CD4-positive, alpha-beta T cell treated with Interleukin-6 at 100 ng/mL for 8 hours (primary cell): ENCODE data around the gene PROSER2.
"Not testable (repeated sequence)": the region's sequence is repeated elsewhere in the genome, so short reads cannot be mapped to it uniquely, and the experiment has no call there.

ENCODE experiments used
- DNase-seq: peaks from one replicate; pipeline ENCODE4 v3.0.0-alpha.2; 2020; ENCODE audit warnings: mixed read lengths, low spot score

Gene PROSER2

DNA sequence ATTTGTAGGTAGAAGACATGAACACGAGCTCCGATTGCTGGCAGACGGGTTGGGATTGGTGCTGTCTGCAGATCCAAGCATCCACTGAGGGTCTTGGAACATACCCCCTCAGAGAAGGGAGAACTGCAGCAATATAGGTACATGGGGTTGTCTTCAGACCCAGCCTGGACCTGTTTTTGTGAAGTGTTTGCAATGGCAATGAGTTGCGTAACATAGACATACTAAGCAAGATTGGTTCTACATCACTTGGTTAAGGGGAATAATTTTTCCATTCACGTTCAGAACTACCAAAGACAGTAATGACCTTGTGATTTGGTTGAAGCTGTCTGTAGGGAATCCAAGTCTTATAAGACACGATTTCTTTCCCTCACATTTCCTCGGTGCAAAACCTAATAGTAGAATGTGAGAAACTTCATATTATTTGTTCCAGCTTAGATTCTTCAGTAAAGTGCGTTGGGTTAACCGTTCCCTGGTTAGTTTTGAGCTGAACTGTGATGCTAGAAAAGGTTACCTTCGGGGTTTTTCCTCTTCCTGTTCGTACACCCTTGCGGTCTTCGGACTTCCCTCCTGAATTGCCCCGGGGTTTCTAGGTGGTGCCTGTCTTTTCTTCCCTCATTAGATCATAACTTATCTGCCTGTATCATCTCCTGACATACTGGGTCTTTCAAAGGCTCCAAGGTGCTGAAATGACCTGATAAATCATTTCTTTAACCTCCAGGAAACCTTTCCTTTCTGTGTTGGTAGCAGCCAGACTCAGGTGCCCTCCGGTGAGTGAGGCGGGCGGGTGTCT lies 14.4 kb downstream of the PROSER2 start:
- no peak for DNase-seq

DNA sequence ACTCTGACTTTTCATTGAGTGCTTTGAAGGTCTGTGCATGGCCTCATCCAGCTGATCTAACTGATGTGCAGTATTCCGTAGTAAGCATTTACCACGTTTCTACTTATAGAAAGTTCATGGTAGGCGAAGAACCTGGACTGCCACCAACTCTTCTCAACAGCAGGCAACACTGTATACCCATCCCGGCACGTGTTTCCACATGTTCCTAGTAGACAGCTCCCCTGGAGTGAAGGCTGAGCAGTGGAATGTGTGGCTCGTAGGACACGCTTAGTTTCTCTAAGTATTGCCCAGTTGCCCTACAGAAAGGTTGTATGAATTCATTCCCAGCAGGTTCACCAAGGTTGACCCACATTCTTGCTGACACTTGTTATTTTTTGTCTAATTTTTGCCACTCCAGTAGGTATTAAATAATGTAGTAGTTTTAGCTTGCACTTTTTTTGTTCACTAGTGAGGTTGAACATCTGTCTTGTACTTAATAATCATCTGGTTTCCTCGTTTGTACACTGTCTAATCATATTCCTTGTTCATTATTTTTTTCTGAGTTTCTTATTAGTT lies 15.2 kb downstream of the PROSER2 start:
- DNase-seq, result no peak

DNA sequence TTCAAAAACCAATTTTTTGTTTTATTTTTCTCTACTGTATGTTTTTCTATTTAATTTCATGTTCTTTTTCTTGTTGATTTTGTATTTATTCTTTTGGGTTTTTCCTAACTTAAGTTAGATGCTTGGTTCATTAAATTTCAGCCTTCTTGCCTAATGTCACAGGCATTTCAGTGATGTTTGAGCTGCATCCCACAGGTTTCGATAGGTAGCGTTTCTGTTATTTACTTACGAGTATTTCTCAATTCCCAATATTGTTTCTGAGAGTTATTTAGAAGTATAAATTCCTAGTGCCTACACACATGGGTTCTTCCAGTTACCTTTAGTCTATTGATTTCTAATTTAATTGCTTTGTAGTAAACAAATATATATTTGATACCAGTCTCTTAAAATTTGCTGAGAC lies 18.2 kb downstream of the PROSER2 start:
- no peak for DNase-seq

DNA sequence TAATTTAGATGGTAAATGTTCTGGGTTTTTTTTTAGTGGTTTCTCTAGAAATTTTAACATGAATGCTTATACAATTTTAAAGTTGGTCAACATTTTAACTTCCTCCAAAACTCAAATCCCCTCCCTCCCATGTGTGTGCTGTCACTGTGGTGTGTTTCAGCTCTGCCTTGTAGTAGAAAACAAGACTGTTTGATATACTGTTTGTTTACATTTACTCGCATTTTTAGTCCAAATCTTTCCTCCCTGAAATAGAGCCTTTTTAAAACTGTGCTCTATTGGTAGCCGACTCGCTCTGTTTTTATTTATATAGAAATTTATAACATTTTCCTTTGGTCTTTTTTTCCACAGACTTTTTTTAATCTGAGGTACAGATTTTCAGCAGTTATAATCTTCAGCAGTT lies 19.3 kb downstream of the PROSER2 start:
- DNase-seq, result no peak

DNA sequence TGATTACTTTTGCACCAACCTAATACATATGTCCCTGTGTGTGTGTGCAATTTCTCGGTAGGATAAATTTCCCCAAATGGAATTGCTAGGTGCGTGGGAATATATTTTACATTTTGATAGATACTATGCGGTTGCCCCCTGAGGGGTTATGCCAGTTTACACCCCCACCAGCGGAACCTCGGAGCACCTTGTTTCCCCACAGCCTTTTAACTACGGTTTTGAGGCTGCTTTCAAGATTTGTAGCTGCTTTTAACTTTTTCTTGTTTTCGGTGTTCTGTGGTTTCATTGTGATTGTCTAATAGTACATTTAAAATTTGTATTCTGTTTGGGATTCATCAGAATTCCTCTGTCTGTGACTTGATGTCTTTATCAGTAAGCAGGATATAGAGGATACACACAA lies 22.0 kb downstream of the PROSER2 start:
- no peak for DNase-seq

DNA sequence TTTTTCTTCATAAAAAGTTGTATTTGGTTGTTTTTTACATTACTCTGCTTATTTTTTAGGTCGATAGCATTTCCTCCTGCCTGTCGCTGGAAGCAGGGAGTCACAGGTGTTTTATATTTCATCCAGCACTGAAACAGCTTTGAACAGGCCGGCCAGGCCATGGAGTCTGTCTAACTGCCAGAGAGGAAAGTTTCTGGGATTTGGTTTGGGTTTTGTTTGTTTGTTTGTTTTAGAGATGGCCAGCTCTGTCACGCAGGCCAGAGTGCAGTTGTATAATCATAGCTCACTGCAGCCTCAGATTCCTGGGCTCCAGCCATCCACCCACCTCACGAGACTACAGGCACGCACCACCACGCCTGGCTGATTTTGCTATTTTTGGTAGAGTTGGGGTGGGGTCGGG lies 23.4 kb downstream of the PROSER2 start:
- DNase-seq, result no peak

DNA sequence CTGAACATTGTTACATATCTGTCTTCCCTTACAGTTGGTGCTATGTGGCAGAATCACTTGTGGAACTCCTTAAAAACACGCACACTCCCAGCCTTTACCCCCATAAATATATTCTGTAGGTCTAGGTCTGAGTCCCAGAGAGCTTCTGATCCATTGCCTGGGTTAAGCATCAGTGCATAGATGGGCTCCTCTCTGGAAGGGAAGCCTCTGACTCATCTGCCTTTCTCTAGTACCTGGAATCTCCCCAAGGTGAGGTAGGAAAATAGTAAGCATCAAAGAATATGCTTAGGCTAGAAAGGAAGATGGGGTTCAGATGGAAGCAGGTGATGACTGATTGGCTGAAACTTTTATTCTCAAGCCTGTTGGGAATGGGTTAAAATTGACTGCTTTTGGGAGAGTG lies 26.1 kb downstream of the PROSER2 start:
- DNase-seq, result no peak

DNA sequence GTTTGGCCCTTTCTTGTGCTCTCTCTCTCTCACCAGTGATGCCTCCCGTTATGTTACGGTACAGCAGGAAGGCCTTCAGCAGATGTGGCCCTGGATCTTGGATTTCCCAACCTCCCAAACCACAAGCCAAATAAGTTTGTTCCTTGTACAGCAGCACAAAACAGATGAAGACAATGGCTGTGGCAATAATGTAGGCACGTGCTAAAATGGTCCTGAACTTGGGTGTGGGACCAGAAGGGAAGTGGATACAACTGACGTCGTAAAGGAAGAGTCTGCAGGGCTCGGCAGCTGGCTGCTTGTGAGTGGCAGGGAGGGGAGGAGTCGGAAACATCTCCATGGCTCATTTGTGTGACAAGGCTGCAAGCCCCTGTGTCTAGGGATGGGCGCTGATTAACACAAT lies 26.8 kb downstream of the PROSER2 start:
- no peak for DNase-seq

DNA sequence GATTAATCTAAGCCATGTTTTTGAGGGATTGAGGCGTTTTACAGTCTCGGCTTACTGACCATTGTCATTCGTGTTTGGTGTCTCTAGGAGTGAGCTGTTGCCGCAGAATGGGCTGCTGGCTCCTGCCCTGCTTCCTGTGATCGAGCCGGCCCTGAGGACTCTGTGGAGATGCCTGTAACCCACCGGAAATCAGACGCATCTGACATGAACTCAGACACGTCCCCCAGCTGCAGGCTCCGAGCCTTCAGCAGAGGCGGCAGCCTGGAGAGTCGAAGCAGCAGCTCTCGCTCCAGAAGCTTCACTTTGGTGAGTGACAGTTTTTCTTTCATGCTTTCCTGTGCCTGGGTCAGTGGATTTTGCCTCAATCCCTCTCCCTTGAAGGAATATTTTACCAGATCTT lies 28.8 kb downstream of the PROSER2 start:
- no peak for DNase-seq

DNA sequence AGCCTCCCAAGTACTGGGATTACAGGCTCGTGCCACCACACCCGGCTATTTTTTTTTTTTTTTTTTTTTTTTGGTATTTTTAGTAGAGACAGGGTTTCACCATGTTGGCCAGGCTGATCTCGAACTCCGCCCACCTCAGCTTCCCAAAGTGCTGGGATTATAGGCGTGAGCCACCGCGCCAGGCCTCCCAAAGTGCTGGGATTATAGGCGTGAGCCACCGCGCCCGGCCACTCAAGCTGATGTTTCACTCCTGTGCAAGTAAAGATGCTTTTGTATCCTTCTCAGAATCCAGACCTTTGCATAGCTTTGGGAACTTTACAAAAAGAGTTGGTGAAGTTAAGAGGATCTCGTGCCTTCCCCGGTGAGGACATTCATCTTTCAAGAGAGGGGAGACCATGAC lies 29.5 kb downstream of the PROSER2 start:
- DNase-seq, result not testable (repeated sequence)

DNA sequence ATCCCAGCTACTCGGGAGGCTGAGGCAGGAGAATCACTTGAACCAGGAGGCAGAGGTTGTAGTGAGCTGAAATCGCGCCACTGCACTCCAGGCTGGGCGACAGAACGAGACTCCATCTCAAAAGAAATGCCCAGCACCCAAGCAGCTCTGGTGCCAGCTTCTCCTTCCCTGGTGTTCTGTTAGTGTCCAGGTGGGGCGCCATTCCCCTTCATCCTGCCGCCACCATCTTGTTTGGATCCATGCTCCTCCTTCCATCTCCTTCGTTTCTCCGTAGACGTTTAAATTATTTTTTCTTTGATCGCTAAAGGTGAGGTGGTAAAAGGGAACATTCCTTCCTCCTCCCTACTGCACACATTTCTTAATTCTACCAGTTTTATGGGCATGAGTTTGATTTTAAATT lies 30.3 kb downstream of the PROSER2 start:
- no peak for DNase-seq

DNA sequence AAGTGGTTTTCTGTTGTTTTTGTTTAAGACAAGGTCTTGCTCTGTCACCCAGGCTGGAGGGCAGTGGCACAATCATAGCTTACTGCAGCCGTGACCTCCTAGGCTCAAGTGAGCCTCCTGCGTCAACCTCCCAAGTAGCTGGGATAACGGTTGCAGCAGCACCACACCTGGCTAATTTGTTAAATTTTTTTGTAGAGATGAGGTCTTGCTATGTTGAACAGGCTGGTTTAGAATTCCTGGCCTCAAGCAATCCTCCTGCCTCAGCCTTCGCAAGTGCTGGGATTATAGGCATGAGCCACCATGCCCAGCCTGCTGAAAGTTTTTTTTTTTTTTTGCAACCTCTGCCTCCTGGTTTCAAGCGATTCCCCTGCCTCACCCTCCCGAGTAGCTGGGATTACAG lies 31.1 kb downstream of the PROSER2 start:
- no peak for DNase-seq

DNA sequence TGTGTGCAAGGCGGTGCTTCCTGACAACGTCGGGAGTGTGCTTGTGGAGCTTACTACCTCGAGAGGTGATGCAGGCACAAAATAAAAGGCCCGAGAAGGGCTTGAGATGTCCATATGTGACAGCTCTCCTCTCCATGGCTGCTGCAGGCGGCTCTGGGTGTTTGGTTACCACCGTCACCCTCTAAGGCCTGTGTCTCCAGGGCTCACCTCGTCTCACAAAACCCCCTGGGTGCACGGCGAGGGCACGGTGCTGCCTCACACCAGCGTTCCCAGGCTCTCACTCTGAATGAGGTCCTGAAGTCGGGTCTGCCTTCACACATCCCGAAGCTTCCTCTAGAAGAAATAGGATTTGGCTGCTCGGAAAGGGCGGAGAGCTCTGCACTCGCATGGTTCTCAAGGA lies 32.9 kb downstream of the PROSER2 start:
- no peak for DNase-seq

DNA sequence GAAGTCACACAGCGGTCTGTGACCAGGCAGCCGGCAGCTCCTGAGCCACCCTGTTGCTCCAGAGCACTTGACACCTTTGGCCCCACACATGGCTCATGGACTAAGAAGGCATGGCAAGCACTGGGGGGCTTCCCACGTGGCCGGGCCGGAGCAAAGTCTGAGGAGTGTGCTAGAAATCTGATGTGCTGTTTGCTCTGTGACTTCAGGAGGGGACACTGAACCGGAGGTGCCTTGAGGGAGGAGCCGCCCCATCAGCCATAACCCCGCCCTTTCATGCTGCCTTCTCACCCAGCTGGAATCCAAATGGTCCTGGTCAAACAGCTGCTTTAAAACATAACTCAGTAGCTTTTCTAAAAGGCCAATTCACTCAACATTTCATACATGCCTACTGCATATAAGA lies 33.5 kb downstream of the PROSER2 start:
- DNase-seq, result no peak

DNA sequence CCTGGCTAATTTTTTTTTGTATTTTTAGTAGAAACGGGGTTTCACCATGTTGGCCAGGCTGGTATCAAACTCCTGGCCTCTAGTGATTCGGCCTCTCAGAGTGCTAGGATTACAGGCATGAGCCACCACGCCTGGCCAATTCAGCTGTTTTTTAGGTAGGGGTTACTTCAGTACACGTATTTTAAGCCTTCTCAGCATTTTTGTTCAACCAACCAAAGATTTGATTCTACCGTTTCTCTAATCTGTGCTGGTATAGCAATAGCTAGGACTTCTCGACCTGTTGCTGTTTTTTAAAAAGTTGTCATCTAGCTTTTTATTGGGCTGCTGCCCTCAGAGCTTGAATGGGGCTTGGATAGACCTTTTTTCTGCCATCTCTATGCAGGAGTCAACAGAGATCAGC lies 34.9 kb downstream of the PROSER2 start:
- DNase-seq, result no peak

DNA sequence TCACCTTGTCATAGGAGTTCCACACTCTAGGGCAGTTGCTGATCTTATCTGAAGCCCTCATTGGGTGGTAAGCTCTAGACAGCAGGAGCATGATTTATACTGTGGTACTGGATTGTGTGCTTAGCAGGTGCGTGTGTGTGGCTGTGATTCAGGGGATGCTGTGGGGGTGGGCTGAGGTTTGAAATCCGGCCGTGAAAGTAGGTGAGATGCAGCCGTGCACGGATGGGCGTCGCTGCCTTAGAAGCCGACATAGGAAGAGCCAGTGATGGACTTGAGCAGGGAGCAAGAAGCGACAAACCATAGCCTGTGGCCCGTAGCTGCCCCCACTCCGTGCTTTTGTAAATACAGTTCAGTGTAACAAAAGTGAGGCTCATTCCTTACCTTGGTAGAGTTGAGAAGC lies 38.2 kb downstream of the PROSER2 start:
- DNase-seq, result no peak

DNA sequence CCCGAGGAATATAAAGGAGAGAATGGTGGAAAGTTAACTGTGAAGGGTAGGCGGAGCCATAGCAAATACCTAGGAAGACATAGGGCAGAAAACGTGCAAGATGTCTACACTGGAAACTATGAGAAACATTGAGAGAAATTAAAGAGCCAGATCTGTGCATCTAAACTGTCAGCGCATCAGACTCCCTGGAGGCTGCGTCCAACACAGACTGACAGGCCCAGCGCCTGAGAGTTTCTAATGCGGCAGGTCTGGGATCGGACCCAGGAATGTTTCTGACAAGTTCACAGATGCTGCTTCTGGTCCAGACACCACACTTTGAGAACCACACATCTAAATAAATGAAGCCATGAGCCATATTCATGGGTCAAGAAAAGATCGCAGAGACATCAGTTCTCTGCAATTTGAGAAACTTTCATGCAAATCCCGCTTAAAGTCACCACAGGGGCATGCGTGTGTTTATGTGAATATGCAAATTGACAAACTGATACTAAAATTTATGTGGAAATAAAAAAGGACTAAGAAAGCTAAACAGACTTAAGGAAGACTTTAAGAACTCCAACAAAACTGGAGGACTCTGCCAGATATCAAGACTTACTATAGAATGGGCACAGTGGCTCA lies 38.8 kb downstream of the PROSER2 start:
- no peak for DNase-seq

DNA sequence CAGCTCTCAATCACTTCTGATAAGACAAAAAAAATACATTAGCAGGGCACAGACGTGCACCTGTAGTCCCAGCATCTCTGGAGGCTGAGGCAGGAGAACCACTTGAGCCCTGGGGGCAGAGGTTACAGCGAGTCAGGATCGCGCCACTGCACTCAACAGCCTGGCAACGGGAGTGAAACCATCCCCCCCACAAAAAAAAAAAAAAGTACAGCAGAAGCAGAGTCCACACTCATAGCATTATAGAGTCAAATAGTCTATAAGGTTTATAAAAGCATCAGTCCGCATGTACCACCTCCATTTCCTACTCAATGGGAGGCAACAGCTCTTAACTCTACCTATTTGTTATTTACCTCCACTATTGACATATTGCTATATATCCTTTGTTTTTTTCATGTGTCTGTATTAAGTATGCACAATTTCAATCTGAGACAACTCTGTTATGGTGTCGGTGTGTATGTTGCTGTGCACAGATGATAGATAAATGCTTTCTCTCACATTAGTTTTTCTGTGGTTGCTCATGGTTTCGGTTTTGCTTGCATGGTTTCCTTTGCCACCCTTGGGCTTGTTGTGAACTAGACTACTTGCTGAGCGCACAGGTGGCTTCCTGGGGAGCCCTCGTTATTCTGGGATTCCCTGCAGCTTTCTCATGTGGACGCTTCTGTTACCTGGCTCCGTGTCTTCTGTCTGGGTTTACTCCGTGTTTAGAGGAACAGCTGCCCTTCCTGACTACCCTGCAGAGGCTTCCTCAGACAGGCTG lies 40.4 kb downstream of the PROSER2 start:
- DNase-seq, result peak; percentile 74

DNA sequence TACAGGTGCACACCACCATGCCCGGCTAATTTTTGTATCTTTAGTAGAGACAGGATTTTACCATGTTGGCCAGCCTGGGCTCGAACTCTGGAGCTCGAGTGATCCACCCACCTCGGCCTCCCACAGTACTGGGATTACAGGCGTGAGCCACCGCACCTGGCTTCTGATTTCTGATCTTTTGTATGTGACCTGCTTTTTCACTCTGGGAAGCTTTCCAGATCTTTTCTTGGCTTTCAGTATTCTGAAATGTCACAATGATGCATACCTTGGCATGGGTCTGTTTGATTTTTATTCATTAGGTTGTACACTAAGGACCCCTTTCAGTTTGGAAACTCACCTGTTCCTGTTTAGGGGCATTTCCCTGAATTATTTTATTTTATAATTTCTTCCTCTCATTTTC lies 41.6 kb downstream of the PROSER2 start:
- no peak for DNase-seq

DNA sequence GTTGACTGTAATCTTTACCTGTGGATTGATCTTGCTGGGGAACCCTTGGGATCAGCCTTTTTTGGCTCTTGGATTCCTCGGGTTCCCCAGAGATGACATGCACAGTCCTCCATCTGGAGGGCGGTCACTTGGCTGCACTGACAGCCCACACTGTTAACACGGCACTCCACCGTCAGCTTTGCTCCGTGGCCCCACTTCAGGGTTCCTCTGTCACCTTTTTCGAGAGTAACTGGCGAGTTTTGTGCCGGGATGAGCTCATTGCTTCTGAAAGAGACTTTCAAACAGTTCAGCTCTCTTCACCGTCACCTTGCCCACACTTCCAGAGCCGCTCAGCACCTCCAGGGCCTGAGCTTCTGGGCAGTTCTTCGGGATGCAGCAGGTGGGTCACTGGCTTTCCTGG lies 42.4 kb downstream of the PROSER2 start:
- no peak for DNase-seq

DNA sequence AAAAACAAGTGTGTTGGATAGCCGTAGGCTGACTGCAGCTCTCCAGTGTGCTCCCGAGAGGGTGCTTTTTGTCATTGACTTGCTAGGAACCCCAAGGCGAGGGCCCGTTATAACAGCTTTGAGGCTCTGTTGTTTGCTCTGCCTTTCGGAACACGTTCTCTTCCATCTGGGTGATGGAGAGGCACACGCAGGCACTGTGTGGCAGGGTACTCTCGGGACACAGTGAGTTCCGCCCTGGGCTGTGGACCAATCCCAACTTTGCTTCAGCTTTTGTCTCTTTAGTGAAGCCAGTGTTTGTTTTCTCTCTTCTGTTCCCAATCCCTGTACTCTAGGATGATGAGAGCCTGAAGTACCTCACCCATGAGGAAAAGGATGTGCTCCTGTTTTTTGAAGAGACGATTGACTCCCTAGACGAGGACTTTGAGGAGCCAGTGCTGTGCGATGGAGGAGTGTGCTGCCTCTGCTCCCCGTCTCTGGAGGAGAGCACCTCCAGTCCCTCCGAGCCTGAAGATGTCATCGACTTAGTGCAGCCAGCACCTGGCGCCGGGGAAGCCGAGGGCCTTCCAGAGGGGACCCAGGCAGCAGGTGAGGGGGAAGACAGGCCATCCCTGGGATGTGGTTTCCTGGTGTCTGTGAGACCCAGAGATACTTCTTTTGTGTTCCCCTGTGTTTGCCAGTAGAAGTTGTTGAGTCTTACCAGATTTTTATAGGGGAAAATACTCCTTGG lies 43.2 kb downstream of the PROSER2 start:
- DNase-seq, result no peak

DNA sequence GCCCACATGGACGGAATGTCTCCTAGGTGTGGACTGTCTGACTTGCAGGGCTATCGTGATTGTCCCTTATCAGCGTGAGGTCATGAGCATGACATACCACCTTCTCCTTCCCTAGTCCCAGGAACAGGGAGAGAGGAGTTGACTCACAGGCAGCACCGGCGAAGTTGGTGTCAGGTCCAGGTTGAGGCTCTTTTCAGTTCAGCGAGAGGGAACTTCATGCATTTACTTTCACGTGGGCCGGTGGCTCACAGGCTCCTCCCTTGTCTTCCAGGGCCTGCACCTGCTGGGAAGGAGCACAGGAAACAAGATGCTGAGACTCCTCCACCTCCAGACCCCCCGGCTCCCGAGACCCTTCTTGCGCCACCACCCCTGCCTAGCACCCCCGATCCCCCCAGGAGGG lies 46.1 kb downstream of the PROSER2 start:
- DNase-seq, result no peak
